HG03378 (cell line): ENCODE results near the gene DDX31.
"Not testable (repeated sequence)": the region's sequence is repeated elsewhere in the genome, so short reads cannot be mapped to it uniquely, and the experiment has no call there.

ENCODE experiments used
- ATAC-seq: cut with Tn5 transposase; IDR thresholded peaks from one replicate; pipeline ENCODE4 v1.9.1; 2021; ENCODE audit warnings: mild to moderate bottlenecking, moderate library complexity; ENCODE audit not compliant: unreplicated experiment

DDX31 gene

DNA sequence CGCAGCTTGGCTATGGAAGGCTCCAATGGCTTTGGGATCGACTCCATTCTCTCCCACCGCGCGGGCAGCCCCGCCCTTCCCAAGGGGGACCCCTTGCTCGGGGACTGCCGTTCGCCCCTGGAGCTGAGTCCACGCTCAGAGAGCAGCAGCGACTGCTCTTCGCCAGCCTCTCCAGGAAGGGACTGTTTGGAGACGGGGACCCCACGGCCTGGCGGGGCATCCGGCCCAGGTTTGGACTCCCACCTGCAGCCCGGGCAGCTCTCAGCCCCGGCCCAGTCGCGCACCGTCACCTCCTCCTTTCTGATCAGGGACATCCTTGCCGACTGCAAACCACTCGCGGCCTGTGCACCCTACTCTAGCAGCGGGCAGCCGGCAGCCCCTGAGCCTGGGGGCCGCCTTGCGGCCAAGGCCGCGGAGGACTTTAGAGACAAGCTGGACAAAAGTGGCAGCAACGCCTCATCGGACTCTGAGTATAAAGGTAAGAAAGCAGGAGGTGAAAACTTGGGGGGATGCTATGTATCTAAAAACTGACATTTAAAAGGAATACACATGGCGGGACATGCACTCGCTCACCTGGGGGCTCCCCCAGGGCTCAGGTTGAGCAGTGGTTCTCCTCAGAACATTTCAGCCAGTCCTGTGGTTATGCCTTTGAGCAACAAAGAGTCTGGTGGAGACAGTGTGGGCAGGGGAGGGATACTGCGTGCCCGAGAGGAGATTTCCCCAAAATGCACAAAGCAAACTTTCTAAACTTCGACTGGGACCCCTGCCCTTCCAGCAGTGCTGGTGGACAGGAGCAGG lies 86.8 kb downstream of the DDX31 start:
- ATAC-seq: no peak

DNA sequence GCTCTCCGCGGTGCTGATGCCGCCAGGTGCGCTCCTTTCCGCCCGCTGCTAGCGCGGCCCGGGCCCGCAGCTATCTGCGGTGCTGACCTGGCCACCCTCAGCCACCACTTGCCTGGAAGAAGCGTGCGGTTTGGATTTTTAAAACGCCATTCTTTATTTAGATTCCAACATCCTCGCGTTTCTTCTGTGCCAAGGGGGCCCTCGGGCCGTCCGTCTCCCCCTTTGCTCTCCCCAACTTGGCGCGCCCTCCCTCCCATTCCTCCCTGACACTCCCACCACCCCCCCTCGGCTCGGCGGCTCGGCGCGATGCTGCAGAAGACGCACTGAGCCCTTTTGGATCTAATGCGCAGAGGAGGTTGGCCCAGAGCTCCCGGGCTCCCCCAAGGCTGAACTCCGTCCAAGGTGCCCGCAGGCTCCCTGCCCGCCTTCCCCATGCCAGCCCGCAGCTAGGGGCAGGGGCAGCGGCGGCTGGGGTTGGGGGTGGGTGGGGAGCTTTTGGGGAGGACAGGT lies 87.5 kb downstream of the DDX31 start, which contains the start of gene BARHL1:
BARHL1 (plus strand) TSS at position 331 of the 510 bp plus-strand sequence. CDS start 192 bp downstream, outside the sequence.
- ATAC-seq: no peak

DNA sequence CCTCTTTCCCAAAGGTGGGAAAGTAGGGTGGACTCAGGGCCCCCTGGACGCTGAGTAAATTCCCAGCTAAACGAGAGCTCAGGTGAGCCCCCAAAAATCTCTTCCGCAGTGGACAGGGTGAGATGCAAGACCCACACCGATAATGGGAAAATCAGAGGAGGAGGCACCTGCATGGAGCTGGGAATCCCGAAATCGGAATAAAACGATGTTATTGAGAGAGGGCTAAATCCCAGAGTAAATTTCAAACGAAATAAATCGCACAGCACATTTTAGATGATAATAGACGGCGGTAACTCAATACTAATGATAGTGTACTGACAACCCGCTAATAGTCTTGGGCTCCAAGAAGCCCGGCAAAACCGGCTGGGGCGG lies 90.4 kb downstream of the DDX31 start:
- ATAC-seq: no peak

DNA sequence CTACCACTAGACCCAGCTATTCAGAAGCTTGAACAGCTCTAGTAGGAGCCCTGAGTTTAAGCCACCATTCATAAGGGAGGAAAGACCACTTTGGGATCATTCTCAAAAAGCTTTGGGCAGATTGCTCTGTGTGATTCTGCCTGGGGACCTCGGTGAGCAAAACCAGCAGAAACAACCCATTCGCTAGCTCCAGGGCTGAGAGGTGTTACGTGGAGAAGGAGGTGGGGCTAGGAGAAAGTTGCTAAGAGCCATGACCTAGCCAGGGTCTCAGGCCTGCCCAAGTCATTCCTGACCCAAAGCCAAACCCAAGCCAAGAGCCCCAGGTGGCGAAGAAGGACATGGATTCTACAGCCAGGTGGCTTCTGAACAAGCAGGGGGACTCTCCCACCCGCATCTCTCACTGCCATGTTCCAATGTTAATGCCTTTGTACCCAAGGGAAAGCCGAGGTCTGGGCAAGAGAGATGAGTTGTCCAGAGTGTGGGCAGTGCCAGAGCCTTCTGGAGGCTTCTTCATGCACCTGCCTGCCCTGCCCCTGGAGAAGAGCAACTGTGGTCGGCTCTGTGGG lies 91.3 kb downstream of the DDX31 start:
- no peak for ATAC-seq

DNA sequence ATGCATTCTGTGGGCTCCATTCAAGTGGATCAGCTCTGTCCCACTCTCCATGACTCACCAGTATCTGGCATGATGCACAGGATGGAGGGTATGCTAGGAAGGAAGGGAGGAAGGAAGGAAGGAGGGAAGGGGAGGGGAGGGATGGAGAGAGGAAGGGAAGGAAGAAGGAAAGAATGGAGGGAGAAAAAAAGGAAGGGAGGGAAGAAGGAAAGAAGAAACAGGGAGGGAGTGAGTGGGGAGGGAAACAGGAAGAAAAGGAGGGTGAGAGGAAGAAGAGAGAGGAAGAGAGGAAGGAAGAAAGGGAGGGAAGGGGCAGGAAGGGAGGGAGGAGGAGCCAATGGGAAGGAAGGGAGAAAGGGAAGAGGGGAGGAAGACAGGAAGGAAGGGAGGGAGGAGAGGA lies 92.7 kb downstream of the DDX31 start:
- ATAC-seq: no peak

DNA sequence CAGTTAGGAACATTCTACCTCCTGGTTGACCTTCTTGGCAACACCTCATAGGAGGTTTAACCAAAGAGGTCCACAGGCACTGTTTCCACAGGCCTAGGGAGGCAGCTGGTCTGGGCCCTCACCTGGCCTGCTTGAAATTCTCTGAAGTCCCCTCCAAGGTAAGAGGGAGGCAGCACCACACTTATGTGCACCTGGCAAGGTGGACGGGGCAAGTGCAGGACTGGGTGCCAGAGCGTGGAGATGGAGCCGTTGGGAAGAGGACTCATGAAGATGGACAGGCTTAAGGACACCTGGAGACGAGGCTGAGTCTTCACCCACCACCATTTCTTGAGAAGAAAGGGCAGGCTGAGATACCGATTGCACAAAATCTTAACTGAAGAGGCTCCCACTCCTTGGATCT lies 94.0 kb downstream of the DDX31 start:
- no peak for ATAC-seq

DNA sequence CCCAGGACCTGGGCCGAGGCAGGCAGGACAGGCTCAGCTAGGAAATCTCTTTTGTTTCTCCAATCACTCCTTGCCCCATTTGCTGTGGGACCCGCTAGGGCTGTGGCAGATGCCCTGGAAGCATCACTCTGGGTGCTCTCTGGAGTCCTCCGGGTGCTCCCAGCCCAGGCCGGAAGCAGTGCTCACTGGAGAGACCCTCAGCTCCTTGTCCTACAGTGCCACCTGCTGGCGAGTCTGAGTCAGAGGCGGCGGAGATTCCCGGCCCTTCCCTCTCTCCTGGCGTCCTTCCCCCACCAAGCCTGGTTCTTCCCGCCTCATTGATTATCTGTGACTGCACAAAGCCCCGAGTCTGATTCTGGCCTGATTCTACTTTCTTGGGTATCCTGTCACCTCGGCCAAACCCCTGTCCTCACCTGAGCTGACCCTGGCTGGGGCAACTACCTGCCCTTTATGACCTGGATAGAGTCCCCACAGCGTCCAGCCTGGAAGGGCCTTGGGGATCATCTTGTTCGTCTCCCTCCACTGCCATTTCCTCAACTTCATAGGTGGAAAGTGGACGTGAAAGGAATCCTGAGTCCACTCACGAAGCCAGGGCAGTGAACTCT lies 94.7 kb downstream of the DDX31 start:
- no peak for ATAC-seq

DNA sequence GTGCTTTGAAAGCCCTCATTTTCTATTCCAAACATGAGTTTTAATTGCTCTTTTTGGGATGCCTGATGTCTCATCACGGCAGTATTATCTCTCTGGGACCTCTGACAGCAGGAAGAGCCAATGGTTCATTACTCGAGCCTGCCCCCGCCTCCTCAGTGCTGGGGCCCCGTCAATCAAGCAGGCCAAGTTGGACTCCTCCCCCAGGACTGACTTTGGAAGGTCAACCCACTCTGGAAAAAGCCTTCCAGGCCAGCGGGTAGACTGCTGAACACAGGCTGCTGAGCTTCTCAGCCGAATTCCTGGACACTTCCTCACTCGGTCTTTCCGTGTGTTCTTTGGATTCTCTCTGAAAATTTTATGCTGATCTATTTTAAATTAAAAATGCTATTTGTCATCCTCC lies 96.9 kb downstream of the DDX31 start:
- ATAC-seq: no peak

DNA sequence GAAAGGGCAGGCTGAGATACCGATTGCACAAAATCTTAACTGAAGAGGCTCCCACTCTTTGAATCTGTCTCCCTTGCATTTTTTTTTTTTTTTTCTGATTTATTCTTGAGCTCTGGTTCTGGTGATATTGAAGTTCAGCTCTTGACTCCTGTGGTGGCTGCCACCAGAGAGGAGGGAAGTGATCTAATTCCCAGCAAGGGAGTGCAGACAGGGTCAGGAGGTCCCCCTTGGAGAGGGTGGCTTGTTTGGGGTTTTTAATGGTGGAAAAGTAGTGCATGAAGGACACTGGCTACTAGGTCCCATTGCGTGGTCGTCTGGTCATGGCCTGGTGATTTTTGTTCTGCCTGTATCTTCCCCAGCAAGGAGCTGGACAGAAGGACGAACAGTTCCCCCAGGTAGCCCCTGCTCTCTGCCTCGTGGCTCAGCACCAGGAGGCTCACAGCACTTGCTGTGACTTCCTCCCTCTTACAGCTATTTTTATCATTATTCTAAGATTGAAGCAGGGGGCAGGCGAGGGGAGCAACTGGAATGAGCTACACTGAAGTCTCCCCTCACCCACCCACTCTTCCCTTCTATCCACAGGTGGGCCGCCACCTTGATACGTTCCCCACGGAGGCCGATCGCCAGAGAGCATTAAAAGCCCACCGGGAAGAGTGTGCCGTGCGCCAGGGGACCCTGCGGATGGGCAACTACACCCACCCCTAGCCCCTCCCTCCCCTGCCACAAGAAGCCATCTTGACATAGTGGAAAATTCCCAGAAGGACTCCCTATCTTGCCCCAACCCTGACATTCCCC lies 97.8 kb downstream of the DDX31 start:
- no peak for ATAC-seq

DNA sequence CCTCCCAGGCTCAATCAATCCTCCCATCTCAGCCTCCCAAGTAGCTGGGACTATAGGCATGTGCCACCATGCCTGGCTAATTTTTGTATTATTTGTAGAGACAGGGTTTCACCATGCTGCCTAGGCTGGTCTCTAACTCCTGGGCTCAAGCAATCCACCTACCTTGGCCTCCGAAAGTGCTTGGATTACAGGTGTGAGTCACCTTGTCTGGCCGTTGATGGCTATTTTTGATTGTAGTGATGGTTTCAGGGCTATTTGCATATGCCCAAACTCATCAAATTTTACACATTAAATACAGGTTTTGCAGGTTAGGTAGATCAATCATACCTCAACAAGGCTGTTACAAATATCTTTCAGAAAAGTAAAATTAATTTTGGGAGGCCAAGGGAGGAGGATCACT lies 101.0 kb downstream of the DDX31 start:
- not testable (repeated sequence) for ATAC-seq

DNA sequence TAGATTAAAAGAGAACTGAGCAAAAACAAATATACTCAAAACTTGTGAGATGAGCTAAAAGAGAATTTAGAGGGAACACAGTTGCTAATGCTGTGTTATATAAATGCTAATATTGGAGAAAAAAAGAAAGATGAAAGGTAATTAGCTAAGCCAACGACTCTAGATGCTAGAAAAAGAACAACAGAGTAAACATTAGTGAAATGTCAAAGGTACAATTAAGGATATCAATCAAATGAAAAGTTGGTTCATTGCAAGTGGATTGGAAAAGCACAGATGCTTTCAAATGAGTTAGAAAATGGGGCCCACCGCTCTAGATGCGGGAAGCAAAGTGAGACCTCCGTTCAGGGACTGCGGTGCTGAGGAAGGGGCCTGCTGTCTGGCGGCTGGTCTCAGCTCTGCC lies 105.3 kb downstream of the DDX31 start:
- no peak for ATAC-seq

DNA sequence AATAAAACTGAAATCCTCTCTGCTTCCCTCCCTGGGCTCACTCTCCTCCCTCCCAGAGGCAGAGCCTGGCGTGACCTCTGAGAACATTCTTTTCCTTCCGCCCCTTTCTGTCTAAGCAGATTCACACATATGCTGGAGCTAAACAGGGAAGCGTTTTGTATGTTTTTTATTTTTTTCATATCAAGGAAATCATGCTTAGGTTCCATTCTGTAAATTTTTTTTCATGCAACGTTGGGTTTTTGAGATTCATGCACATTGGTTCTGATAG lies 107.5 kb downstream of the DDX31 start:
- no peak for ATAC-seq

DNA sequence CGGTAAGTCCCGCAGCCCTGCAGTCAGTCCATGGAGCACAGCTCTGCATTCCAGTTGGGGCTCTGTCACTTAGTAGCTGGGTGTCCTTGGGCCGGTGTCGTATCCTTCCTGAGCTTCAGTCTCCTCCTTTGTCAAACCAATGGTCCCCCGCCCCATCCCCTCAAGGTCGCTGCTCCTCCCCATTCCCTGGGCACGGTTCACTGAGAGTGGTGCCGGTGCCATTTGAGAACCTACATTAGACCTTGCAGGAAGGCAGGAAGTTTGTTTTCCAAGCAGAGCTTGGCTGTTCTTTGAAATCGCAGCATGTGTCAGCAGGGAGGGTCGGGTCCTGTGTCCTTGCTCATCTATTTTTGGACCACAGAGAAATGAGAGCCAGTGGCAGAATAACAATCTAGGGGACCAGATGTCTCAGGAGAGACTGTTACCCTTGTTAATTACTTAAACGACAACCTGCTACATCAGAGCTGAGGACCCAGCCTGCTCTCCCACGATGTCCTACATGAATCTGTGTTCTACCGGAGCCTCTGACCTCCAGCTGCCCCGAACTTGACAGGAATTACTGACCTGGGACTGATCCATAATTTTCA lies 109.1 kb downstream of the DDX31 start:
- no peak for ATAC-seq

DNA sequence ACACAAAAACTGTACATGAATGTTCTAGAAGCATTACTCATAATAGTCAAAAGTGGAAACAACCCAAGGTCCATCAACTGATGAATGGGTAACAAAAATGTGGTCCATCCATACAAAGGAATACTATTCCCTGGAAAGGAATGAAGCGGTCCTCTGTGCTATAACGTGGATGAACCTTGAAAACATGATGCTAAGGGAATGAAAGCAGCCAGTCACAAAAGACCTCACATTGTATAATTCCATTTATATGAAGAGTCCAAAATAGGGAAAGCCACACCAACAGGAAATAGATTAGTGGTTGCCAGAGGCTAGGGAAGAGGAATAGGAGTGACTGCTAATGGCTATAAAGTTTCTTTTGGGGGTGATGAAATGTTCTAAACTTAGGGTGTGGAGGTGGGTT lies 110.1 kb downstream of the DDX31 start:
- ATAC-seq: no peak

DNA sequence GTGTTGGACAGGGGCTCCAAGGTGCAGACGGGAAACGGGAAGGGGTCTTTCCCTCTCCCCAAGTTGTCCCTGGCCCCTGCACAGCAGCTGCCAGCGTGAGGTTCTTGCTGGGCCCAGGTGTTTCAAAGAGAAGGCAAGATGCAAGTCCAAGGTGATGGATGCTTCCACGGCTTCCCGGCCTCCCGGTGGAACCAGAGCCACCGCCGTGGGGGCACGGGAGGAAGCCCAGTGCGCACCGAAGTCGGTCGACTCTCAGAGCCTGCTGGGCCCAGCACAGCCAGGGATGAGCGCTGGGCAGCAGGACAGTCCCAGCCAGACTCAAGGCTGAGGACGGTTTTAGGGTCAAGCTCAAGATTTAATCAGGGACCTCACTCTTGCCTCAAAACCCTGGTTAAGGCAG lies 112.6 kb downstream of the DDX31 start:
- no peak for ATAC-seq

DNA sequence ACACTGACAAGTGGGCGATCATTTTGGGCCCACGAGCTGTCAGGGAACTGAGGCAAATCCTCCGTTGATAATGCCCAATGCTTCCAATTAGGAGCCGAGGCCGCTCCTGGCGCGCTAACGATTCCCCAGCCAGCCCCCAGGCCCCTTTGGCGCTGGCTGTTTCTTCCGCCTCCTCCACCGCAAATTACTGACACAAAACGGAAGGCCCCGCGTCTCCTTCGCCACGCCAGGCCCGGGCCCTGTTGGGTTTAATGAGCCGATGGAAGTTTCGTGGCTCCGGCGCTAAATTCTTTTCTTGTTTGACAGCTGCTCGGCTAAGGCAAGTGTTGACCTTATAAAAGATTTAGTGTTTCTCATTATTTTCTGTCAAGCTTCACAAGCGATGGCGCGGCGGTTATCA lies 113.1 kb downstream of the DDX31 start:
- no peak for ATAC-seq

DNA sequence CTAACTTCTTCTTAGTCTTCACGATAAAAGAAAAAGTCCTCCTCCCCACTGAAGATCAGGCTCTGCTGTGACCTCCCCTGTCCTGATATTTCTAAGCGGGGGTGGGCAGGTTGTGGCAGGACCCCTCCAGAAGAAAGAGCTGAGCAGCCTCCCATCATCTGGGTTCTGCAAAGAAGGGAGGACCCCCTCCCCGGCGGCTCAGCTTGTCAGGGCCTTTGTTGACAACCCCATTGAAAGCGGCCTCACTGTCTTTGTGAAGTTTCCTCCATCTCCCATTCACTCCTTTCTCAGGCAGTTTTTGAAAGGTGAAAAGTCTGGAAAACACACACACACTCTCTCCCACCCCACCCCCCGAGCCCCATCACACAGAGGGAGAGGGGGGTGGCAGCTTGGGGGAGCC lies 113.5 kb downstream of the DDX31 start:
- no peak for ATAC-seq

DNA sequence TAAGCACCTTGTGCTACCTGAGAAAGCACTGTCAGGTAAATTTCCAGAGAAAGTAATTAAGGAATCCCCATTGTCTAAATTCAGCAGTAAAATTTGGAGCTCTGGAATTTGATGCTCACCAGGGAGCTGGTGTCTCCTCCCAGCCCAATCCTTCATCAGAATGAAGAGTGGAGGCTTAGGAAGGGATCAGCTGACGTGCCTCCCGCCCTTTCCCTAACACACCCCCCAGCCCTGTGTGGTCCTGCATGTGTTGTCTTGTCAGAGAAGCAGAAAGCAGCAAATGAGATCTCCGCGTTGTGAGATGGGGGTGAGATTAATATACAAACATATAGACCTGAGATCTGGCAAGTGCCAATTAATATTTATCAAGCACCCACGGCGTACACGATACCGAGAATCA lies 114.3 kb downstream of the DDX31 start:
- no peak for ATAC-seq

DNA sequence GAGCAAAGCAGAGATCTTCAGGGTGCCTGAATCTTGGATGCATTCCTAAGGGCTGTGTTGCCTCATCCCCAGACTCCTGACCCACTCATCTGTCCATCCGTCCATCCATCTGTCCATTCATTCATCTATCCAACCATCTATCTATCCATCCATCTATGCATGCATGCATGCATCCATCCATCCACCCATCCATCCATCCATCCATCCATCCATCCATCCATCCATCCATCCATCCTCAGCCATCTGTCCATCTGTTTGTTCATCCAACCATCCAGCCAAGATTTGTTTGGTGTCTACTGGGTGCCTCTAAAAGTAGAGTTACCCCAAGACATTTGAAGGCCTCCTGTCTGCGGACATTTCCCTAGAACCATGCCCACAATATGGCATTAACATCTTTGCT lies 115.0 kb downstream of the DDX31 start:
- ATAC-seq: no peak

DNA sequence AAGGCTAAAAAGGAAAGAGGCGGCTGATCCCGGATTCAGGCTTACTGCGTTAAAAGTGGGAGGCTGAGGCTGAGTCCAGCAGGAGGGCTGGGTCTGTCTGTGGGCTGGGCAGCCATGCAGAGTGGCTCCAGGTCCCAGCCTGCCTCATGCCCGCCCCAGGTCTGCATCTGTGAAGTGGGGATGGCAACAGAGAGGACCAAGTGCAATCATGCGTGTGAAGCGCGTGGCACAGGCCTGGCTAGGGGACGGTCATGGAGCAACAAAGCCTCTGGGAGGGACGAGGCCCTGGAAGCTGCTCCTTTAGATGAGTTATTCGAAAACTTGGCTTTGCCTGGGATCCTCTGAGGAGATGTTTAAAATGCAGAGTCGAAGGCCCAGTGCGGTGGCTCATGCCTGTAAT lies 117.7 kb downstream of the DDX31 start:
- no peak for ATAC-seq

DNA sequence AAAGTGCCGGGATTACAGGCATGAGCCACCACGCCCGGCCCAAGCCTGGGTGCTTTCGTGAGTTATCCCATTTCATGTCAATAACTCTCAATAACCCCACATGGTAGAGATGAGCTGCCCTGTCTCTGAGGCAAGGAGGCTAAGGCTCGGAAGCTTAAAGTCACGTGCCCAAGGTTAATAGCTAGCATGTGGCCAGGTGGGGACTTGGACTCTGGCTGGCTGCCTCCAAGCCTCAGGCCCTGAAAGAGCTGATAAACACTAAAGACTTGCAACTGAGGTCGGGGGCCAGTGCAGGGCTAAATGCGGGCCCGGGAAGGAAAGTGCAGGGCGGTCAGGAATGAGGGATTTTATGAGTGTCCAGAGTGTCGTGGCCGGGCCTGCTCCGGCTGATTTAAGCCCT lies 118.2 kb downstream of the DDX31 start:
- no peak for ATAC-seq
